PC-9 (cell line): ENCODE data around the gene PTPRG.

Experiments used
- CTCF ChIP-seq: fragments of 200-600 bp; sonication (generic); conservative IDR thresholded peaks from 2 replicates; pipeline ENCODE4 v1.6.1; 2017; ENCODE audit warnings: mixed run types, antibody characterized with exemption, mild to moderate bottlenecking, moderate library complexity
- EZH2 ChIP-seq: fragments of 200-600 bp; sonication (generic); IDR thresholded peaks from 2 replicates; pipeline ENCODE4 v1.8.0; 2017; ENCODE audit warnings: antibody characterized with exemption, low read depth

DNA sequence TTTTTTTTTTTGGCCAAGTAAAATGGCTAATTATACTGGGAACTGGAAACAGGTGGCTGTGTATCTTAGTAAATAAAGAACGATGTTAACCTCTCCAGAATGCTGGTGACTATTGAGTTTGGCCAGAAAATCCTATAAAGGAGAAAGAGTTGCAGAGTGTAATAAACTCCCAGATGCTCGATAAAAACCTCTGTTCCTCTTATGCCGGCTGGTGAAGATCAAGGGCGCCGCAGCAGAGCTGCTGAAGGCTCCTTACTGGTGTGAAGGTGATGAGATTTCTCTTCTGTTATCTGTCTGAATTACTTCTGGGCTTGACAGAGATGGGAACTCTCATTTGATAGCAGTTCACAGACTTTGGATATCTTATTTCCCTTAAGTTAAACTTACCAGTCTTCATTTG, 104.6 kb downstream of the PTPRG start:
- TF ChIP-seq CTCF, result no peak
- no peak for TF ChIP-seq EZH2
